ENCODE data around the gene MTG1.

The MTG1 gene

GRCh38 chr10:133356549-133357284, 37.2 kb upstream of the MTG1 start:
- no peak for TF ChIP-seq CTCF (IDR thresholded peaks at IDR 0.05)

GRCh38 chr10:133357285-133358161, 36.4 kb upstream of the MTG1 start, which contains the start of gene FUOM:
FUOM (minus strand) TSS chr10:133358019; CDS start chr10:133358007, 12 bp downstream.
- TF ChIP-seq CTCF (IDR thresholded peaks at IDR 0.05): no peak

- TF ChIP-seq CTCF (IDR thresholded peaks at IDR 0.05): no peak
These were observed 35.6 kb upstream of the MTG1 start for GRCh38 chr10:133358162-133358924.

- no peak for TF ChIP-seq CTCF (IDR thresholded peaks at IDR 0.05)
These were observed 35.0 kb upstream of the MTG1 start for GRCh38 chr10:133358925-133359310.

- TF ChIP-seq CTCF (IDR thresholded peaks at IDR 0.05): no peak
These were observed 34.4 kb upstream of the MTG1 start for GRCh38 chr10:133359554-133359971.

GRCh38 chr10:133359972-133360610, 33.9 kb upstream of the MTG1 start:
- no peak for TF ChIP-seq CTCF (IDR thresholded peaks at IDR 0.05)

GRCh38 chr10:133361227-133361626, 32.7 kb upstream of the MTG1 start:
- TF ChIP-seq CTCF (IDR thresholded peaks at IDR 0.05): no peak
